Nephron (organoid): Measurements from ENCODE around the gene COX6B1.

Experiments used
- H3K27ac Mint-ChIP-seq, 3 experiments: 2 replicates each; pipeline ENCODE4 v1.8.0; 2020; ENCODE audit warnings: mixed read lengths in 3 of 3, mild to moderate bottlenecking in 2 of 3, moderate library complexity in 1 of 3
- H3K27me3 Mint-ChIP-seq: 2 replicates; pipeline ENCODE4 v1.8.0; 2021; ENCODE audit warnings: low read depth, mild to moderate bottlenecking, moderate library complexity, mixed read lengths
- H3K36me3 Mint-ChIP-seq: 2 replicates; pipeline ENCODE4 v1.8.0; 2020; ENCODE audit warnings: low read depth, mixed read lengths
- H3K4me1 Mint-ChIP-seq: 2 replicates; pipeline ENCODE4 v1.8.0; 2020; ENCODE audit warnings: mixed read lengths
- H3K4me3 Mint-ChIP-seq, 3 experiments: 2 replicates each; pipeline ENCODE4 v1.8.0; 2020; ENCODE audit warnings: mild to moderate bottlenecking in 3 of 3, mixed read lengths in 3 of 3, moderate library complexity in 2 of 3
- H3K9me3 Mint-ChIP-seq: 2 replicates; pipeline ENCODE4 v1.8.0; 2020; ENCODE audit warnings: mixed read lengths
- CTCF ChIP-seq, 3 experiments: fragments of 200-600 bp; sonication (generic); IDR thresholded peaks; one replicate each; pipeline ENCODE4 v1.5.0; 2021; ENCODE audit warnings: antibody characterized with exemption in 3 of 3; ENCODE audit not compliant: unreplicated experiment in 3 of 3

The COX6B1 gene

GRCh38 chr19:35609851-35610353, 38.2 kb upstream of the COX6B1 start:
- peaks cover 5% of the 10 kb centered on the region for H3K4me1 Mint-ChIP-seq
- no peak for TF ChIP-seq CTCF (IDR thresholded peaks at IDR 0.05; ENCODE audit: unreplicated experiment in 3 of 3)
- H3K36me3 Mint-ChIP-seq = no peaks in the 10 kb centered on the region
- peaks cover 9% of the 10 kb centered on the region for H3K9me3 Mint-ChIP-seq
- H3K4me3 Mint-ChIP-seq = no peak overlapping the region
- no peak overlapping the region for H3K27ac Mint-ChIP-seq
- H3K27me3 Mint-ChIP-seq = peaks cover 9% of the 10 kb centered on the region

GRCh38 chr19:35612224-35612558, 35.9 kb upstream of the COX6B1 start:
- peak overlapping the region in 1 of 3 experiments; percentile 77 for H3K27ac Mint-ChIP-seq
- H3K4me3 Mint-ChIP-seq = peak overlapping the region; percentile 94 to 97 (median 95)
- H3K9me3 Mint-ChIP-seq = peaks cover 9% of the 10 kb centered on the region
- H3K4me1 Mint-ChIP-seq = peaks cover 5% of the 10 kb centered on the region
- peaks cover 9% of the 10 kb centered on the region for H3K27me3 Mint-ChIP-seq
- peaks cover 5% of the 10 kb centered on the region for H3K36me3 Mint-ChIP-seq
- no peak for TF ChIP-seq CTCF (IDR thresholded peaks at IDR 0.05; ENCODE audit: unreplicated experiment in 3 of 3)

- Mint-ChIP-seq H3K27ac (peak within 1 kb of the TSS in 2 of 3 experiments; percentile 60 to 77), H3K4me1 (peaks cover 5% of the 10 kb centered on the region), H3K36me3 (peaks cover 5% of the 10 kb centered on the region), H3K4me3 (peak within 1 kb of the TSS; percentile 94 to 97 (median 95)), H3K27me3 (peaks cover 9% of the 10 kb centered on the region), H3K9me3 (peaks cover 7% of the 10 kb centered on the region)
- TF ChIP-seq CTCF (IDR thresholded peaks at IDR 0.05; ENCODE audit: unreplicated experiment in 3 of 3) = no peak
Measured at GRCh38 chr19:35612559-35613321, 35.4 kb upstream of the COX6B1 start, which contains the start of gene HAUS5. Gene HAUS5 (plus strand): TSS chr19:35612735. CDS start chr19:35612795, 60 bp downstream.

GRCh38 chr19:35613574-35613973, 34.5 kb upstream of the COX6B1 start:
- peaks cover 5% of the 10 kb centered on the region for H3K36me3 Mint-ChIP-seq
- H3K9me3 Mint-ChIP-seq = no peaks in the 10 kb centered on the region
- H3K4me1 Mint-ChIP-seq = peaks cover 5% of the 10 kb centered on the region
- no peak overlapping the region for H3K27ac Mint-ChIP-seq
- peaks cover 4% of the 10 kb centered on the region for H3K27me3 Mint-ChIP-seq
- no peak for TF ChIP-seq CTCF (IDR thresholded peaks at IDR 0.05; ENCODE audit: unreplicated experiment in 3 of 3)
- peak overlapping the region; percentile 94 to 97 (median 95) for H3K4me3 Mint-ChIP-seq

- H3K4me1 Mint-ChIP-seq = peaks cover 5% of the 10 kb centered on the region
- peaks cover 5% of the 10 kb centered on the region for H3K36me3 Mint-ChIP-seq
- no peaks in the 10 kb centered on the region for H3K9me3 Mint-ChIP-seq
- H3K27me3 Mint-ChIP-seq = no peaks in the 10 kb centered on the region
- peak overlapping the region; percentile 25 to 43 (median 37) for H3K4me3 Mint-ChIP-seq
- no peak for TF ChIP-seq CTCF (IDR thresholded peaks at IDR 0.05; ENCODE audit: unreplicated experiment in 3 of 3)
- H3K27ac Mint-ChIP-seq = no peak overlapping the region
Measured at GRCh38 chr19:35615036-35615435, 33.1 kb upstream of the COX6B1 start.

- Mint-ChIP-seq H3K27me3 (no peaks in the 10 kb centered on the region), H3K4me3 (peak overlapping the region in 1 of 3 experiments; percentile 32), H3K36me3 (peaks cover 9% of the 10 kb centered on the region), H3K4me1 (no peaks in the 10 kb centered on the region), H3K27ac (no peak overlapping the region), H3K9me3 (no peaks in the 10 kb centered on the region)
- TF ChIP-seq CTCF (IDR thresholded peaks at IDR 0.05; ENCODE audit: unreplicated experiment in 3 of 3) = no peak
Measured at GRCh38 chr19:35618857-35619256, 29.3 kb upstream of the COX6B1 start.
